MM.1S (cell line): ENCODE results near the gene HORMAD1.

Experiments
- DNase-seq: peaks from one replicate; pipeline ENCODE4 v3.0.0-alpha.2; 2015
- H2AFZ ChIP-seq: fragments of 300-600 bp; sonication (generic); 2 replicates; pipeline ENCODE4 v1.6.0; 2016; ENCODE audit warnings: antibody characterized with exemption, low read length
- H3F3A ChIP-seq: fragments of 300-600 bp; sonication (generic); 2 replicates; pipeline ENCODE4 v1.6.1; 2016; ENCODE audit warnings: mild to moderate bottlenecking, antibody characterized with exemption, low read length, moderate library complexity, mixed read lengths; ENCODE audit not compliant: insufficient read depth
- H3K27ac ChIP-seq: fragments of 300-600 bp; sonication (generic); 2 replicates; pipeline ENCODE4 v1.5.1; 2016; ENCODE audit warnings: mild to moderate bottlenecking, low read length
- H3K27me3 ChIP-seq: fragments of 300-600 bp; sonication (generic); replicated peaks from 2 replicates; pipeline ENCODE4 v1.6.0; 2016; ENCODE audit warnings: low read length; ENCODE audit not compliant: insufficient read depth
- H3K36me3 ChIP-seq: fragments of 300-600 bp; sonication (generic); replicated peaks from 2 replicates; pipeline ENCODE4 v1.6.1; 2016; ENCODE audit warnings: mild to moderate bottlenecking, low read length, mixed read lengths; ENCODE audit not compliant: insufficient read depth
- H3K4me1 ChIP-seq: fragments of 300-600 bp; sonication (generic); 2 replicates; pipeline ENCODE4 v1.6.1; 2016; ENCODE audit warnings: low read length, mixed read lengths
- H3K4me2 ChIP-seq: fragments of 300-600 bp; sonication (generic); 2 replicates; pipeline ENCODE4 v1.6.0; 2016; ENCODE audit warnings: low read depth, low read length
- H3K4me3 ChIP-seq: fragments of 300-600 bp; sonication (generic); 2 replicates; pipeline ENCODE4 v1.5.1; 2016; ENCODE audit warnings: low read length, mixed read lengths
- H3K79me2 ChIP-seq: fragments of 300-600 bp; sonication (generic); 2 replicates; pipeline ENCODE4 v1.6.1; 2016; ENCODE audit warnings: mixed run types, low read length, mixed read lengths
- H3K9ac ChIP-seq: fragments of 300-600 bp; sonication (generic); 2 replicates; pipeline ENCODE4 v1.6.1; 2016; ENCODE audit warnings: low read length, mixed read lengths
- H3K9me2 ChIP-seq: fragments of 300-600 bp; sonication (generic); replicated peaks from 2 replicates; pipeline ENCODE4 v1.6.1; 2016; ENCODE audit warnings: mild to moderate bottlenecking, low read length, mixed read lengths; ENCODE audit not compliant: insufficient read depth
- H3K9me3 ChIP-seq: fragments of 300-600 bp; sonication (generic); replicated peaks from 2 replicates; pipeline ENCODE4 v1.6.1; 2016; ENCODE audit warnings: mild to moderate bottlenecking, low read length, mixed read lengths; ENCODE audit not compliant: insufficient read depth
- H4K20me1 ChIP-seq: fragments of 300-600 bp; sonication (generic); 2 replicates; pipeline ENCODE4 v1.6.1; 2016; ENCODE audit warnings: mild to moderate bottlenecking, low read length, moderate library complexity, mixed read lengths; ENCODE audit not compliant: insufficient read depth
- EZH2 ChIP-seq: fragments of 300-600 bp; sonication (generic); optimal IDR thresholded peaks from 2 replicates; pipeline ENCODE3; 2017; ENCODE audit warnings: low read depth, mild to moderate bottlenecking, antibody characterized with exemption, low read length, mixed read lengths
- EZH2phosphoT487 ChIP-seq: fragments of 300-600 bp; sonication (generic); IDR thresholded peaks from 2 replicates; pipeline ENCODE4 v1.6.1; 2018; ENCODE audit warnings: antibody characterized with exemption, low read length
- TF ChIP-seq, protein P1 (sequence below): fragments of 300-600 bp; sonication (generic); IDR thresholded peaks from 2 replicates; pipeline ENCODE4 v1.5.1; 2016; ENCODE audit warnings: antibody characterized with exemption, low read length, mixed read lengths

HORMAD1 gene

DNA sequence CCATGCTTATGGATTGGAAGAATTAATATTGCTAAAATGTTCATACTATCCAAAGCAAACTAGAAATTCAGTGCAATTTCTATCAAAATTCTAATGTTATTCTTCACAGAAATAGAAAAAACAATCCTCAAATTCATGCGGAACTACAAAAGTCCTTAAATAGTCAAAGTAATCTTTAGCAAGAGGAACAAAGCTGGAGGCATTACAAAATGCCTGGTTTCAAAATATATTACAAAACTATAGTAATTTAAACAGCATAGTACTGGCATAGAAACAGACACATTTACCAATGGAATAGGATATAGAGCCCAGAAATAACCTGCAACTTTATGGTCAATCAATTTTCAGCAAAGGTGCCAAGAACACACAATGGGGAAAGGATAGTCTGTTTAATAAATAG lies 41.1 kb upstream of the HORMAD1 start:
- Histone ChIP-seq H3K4me2 (no peak overlapping the region), H3K9ac (no peak overlapping the region), H3K27me3 (no peaks in the 10 kb centered on the region), H3K9me3 (no peaks in the 10 kb centered on the region), H3K4me3 (no peak overlapping the region), H3K27ac (no peak overlapping the region), H3K36me3 (no peaks in the 10 kb centered on the region), H3K4me1 (peaks cover 7% of the 10 kb centered on the region; the same call in 1 of the 2 replicates), H2AFZ (no peak overlapping the region), H4K20me1 (no peaks in the 10 kb centered on the region), H3K79me2 (no peaks in the 10 kb centered on the region), H3F3A (peaks cover 4% of the 10 kb centered on the region; the same call in 1 of the 2 replicates), H3K9me2 (no peaks in the 10 kb centered on the region)
- TF ChIP-seq EZH2 (no peak), EZH2phosphoT487 (no peak)
- TF ChIP-seq, protein P1, sequence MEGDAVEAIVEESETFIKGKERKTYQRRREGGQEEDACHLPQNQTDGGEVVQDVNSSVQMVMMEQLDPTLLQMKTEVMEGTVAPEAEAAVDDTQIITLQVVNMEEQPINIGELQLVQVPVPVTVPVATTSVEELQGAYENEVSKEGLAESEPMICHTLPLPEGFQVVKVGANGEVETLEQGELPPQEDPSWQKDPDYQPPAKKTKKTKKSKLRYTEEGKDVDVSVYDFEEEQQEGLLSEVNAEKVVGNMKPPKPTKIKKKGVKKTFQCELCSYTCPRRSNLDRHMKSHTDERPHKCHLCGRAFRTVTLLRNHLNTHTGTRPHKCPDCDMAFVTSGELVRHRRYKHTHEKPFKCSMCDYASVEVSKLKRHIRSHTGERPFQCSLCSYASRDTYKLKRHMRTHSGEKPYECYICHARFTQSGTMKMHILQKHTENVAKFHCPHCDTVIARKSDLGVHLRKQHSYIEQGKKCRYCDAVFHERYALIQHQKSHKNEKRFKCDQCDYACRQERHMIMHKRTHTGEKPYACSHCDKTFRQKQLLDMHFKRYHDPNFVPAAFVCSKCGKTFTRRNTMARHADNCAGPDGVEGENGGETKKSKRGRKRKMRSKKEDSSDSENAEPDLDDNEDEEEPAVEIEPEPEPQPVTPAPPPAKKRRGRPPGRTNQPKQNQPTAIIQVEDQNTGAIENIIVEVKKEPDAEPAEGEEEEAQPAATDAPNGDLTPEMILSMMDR, result no peak
- no peak for DNase-seq

DNA sequence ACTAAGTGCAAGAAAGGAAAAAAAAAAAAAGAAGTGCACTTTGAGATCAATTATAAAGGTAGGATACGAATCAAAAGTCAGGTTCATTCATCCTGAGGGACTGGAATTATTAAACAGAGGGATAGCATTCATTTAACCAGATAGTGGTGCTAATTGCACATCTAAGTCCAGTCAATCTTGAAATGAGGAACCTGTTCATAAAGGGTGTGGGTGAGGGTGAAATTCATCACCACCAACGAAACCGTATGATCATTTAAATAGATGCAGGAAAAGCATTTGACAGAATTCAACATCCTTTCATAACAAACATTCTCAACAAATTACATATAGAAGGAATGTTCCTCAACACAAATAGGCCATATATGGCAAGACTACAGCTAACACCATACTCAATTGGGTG lies 39.3 kb upstream of the HORMAD1 start:
- no peaks in the 10 kb centered on the region for H3K9me3 ChIP-seq
- no peaks in the 10 kb centered on the region; the same call in 1 of the 2 replicates for H3F3A ChIP-seq
- H3K4me3 ChIP-seq, result no peak overlapping the region
- no peaks in the 10 kb centered on the region for H4K20me1 ChIP-seq
- H3K4me1 ChIP-seq, result peaks cover 6% of the 10 kb centered on the region; the same call in 1 of the 2 replicates
- H3K9ac ChIP-seq, result no peak overlapping the region
- H3K27ac ChIP-seq, result no peak overlapping the region
- no peaks in the 10 kb centered on the region for H3K36me3 ChIP-seq
- H3K4me2 ChIP-seq, result no peak overlapping the region
- H3K9me2 ChIP-seq, result no peaks in the 10 kb centered on the region
- H3K27me3 ChIP-seq, result no peaks in the 10 kb centered on the region
- no peak for DNase-seq
- H3K79me2 ChIP-seq, result no peaks in the 10 kb centered on the region
- TF ChIP-seq EZH2phosphoT487 (no peak), EZH2 (no peak)
- TF ChIP-seq, protein P1, result no peak
- no peak overlapping the region for H2AFZ ChIP-seq

DNA sequence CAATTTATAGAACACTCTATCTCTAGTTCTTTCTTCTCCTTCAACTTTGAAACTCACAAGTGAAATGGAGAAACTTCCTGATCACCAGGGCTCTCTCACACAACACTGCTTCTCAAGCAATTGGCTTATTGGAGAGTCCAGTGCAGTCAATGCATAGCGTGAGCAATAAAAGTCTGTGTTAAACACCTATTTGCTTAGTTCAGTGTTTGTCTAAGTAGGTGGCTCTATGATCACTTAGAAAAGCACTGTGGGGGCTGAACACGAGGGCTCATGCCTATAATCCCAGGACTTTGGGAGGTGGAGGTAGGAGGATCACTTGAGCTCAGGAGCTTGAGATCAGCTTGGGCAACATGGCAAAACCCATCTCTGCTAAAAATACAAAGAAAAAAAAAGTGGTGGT lies 32.7 kb upstream of the HORMAD1 start:
- Histone ChIP-seq H3K9ac (no peak overlapping the region), H3F3A (no peaks in the 10 kb centered on the region), H3K36me3 (no peaks in the 10 kb centered on the region), H2AFZ (no peak overlapping the region), H3K9me2 (no peaks in the 10 kb centered on the region), H3K9me3 (no peaks in the 10 kb centered on the region), H3K4me3 (no peak overlapping the region), H3K27me3 (no peaks in the 10 kb centered on the region), H3K4me1 (no peaks in the 10 kb centered on the region), H4K20me1 (no peaks in the 10 kb centered on the region), H3K79me2 (no peaks in the 10 kb centered on the region), H3K4me2 (no peak overlapping the region), H3K27ac (no peak overlapping the region)
- TF ChIP-seq EZH2phosphoT487 (no peak), EZH2 (no peak)
- TF ChIP-seq, protein P1, result no peak
- no peak for DNase-seq
